Measurements from ENCODE around the gene TP53INP2.

GRCh38 chr20:34743039-34743438 lies 38.9 kb downstream of the TP53INP2 start:
- TF ChIP-seq CTCF (IDR thresholded peaks at IDR 0.05) (no peak), POLR2A (IDR thresholded peaks at IDR 0.05) (no peak)
